Measurements from ENCODE around the gene CCDC150. TPM values are rescaled to one million over a fixed set of nuclear protein-coding genes. Genes with fewer than 3 reads are reported as not detected.

CCDC150 gene
- total RNA-seq, 1 donor from 2014 or later, result 69.4 TPM

DNA sequence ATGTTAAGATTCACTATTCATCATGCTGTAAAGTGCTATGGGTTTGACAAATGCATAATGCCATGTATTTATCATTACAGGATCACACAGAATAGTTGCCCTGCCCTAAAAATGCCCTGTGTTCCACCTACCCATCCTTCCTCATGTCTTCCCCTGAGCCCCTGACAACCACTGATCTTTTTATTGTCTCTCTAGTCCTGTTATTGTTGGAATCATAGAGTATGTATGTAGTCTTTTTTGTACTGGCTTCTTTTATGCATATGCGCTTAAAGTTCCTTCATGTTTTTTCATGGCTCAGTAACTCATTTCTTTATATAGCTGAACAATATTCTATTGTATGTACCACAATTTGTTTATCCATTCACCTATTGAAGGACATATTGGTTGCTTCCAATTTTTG lies 20.3 kb downstream of the CCDC150 start:
- Mint-ChIP-seq H3K27ac (no peak overlapping the region), H3K9me3 (no peaks in the 10 kb centered on the region), H3K36me3 (peaks cover 15% of the 10 kb centered on the region), H3K27me3 (ENCODE audit: insufficient read depth, low read depth) (no peaks in the 10 kb centered on the region), H3K4me1 (no peaks in the 10 kb centered on the region), H3K4me3 (no peak overlapping the region)
- H3K27ac ChIP-seq, result no peak overlapping the region
- peaks cover 17% of the 10 kb centered on the region for H3K79me2 ChIP-seq (ENCODE audit: low read depth)
- H3K36me3 ChIP-seq, result peaks cover 12% of the 10 kb centered on the region
- H3K4me1 ChIP-seq, result peaks cover 15% of the 10 kb centered on the region
- no peaks in the 10 kb centered on the region for H3K9me3 ChIP-seq (ENCODE audit: low read depth)
- TF ChIP-seq EZH2phosphoT487 (IDR thresholded peaks at IDR 0.05), result no peak
- no peak for TF ChIP-seq EZH2 (IDR thresholded peaks at IDR 0.05)
- TF ChIP-seq CTCF (IDR thresholded peaks at IDR 0.05), result no peak
- H4K20me1 ChIP-seq (ENCODE audit: low read depth), result no peaks in the 10 kb centered on the region
- no peak for DNase-seq (ENCODE audit: low spot score)
- H3K4me2 ChIP-seq, result no peak overlapping the region
- H3K27me3 ChIP-seq, result no peaks in the 10 kb centered on the region
- peaks cover 8% of the 10 kb centered on the region for H3F3A ChIP-seq (ENCODE audit: low read depth)
- H3K9ac ChIP-seq, result no peak overlapping the region
- H3K4me3 ChIP-seq, result no peak overlapping the region
- H2AFZ ChIP-seq (replicated peaks), result no peak overlapping the region

GRCh38 chr2:196660244-196660643 lies 20.7 kb downstream of the CCDC150 start:
- H3K4me1 ChIP-seq, result peaks cover 11% of the 10 kb centered on the region
- H3K27me3 ChIP-seq, result no peaks in the 10 kb centered on the region
- H3K36me3 ChIP-seq, result peaks cover 12% of the 10 kb centered on the region
- H3K36me3 Mint-ChIP-seq, result peaks cover 15% of the 10 kb centered on the region
- H2AFZ ChIP-seq (replicated peaks), result no peak overlapping the region
- no peaks in the 10 kb centered on the region for H3K9me3 Mint-ChIP-seq
- no peak overlapping the region for H3K4me2 ChIP-seq
- no peaks in the 10 kb centered on the region for H3K9me3 ChIP-seq (ENCODE audit: low read depth)
- H3F3A ChIP-seq (ENCODE audit: low read depth), result peaks cover 8% of the 10 kb centered on the region
- peaks cover 13% of the 10 kb centered on the region for H3K79me2 ChIP-seq (ENCODE audit: low read depth)
- H3K27me3 Mint-ChIP-seq (ENCODE audit: insufficient read depth, low read depth), result no peaks in the 10 kb centered on the region
- TF ChIP-seq CTCF (IDR thresholded peaks at IDR 0.05) (no peak), EZH2 (IDR thresholded peaks at IDR 0.05) (no peak), EZH2phosphoT487 (IDR thresholded peaks at IDR 0.05) (no peak)
- no peak overlapping the region for H3K4me3 ChIP-seq
- no peak for DNase-seq (ENCODE audit: low spot score)
- no peak overlapping the region for H3K27ac ChIP-seq
- H4K20me1 ChIP-seq (ENCODE audit: low read depth), result no peaks in the 10 kb centered on the region
- no peak overlapping the region for H3K27ac Mint-ChIP-seq
- no peaks in the 10 kb centered on the region for H3K4me1 Mint-ChIP-seq
- H3K9ac ChIP-seq, result no peak overlapping the region
- no peak overlapping the region for H3K4me3 Mint-ChIP-seq

GRCh38 chr2:196670342-196670741 lies 30.8 kb downstream of the CCDC150 start:
- Histone ChIP-seq H3K4me1 (no peaks in the 10 kb centered on the region), H3K9me3 (ENCODE audit: low read depth) (no peaks in the 10 kb centered on the region), H3K79me2 (ENCODE audit: low read depth) (no peaks in the 10 kb centered on the region), H3K4me3 (no peak overlapping the region), H3F3A (ENCODE audit: low read depth) (no peaks in the 10 kb centered on the region), H4K20me1 (ENCODE audit: low read depth) (no peaks in the 10 kb centered on the region), H3K9ac (no peak overlapping the region), H3K36me3 (peaks cover 4% of the 10 kb centered on the region), H3K27me3 (no peaks in the 10 kb centered on the region), H3K4me2 (no peak overlapping the region), H3K27ac (no peak overlapping the region), H2AFZ (replicated peaks) (no peak overlapping the region)
- H3K4me1 Mint-ChIP-seq, result no peaks in the 10 kb centered on the region
- H3K36me3 Mint-ChIP-seq, result peaks cover 16% of the 10 kb centered on the region
- no peak overlapping the region for H3K27ac Mint-ChIP-seq
- TF ChIP-seq CTCF (IDR thresholded peaks at IDR 0.05) (no peak), EZH2 (IDR thresholded peaks at IDR 0.05) (no peak), EZH2phosphoT487 (IDR thresholded peaks at IDR 0.05) (no peak)
- DNase-seq (ENCODE audit: low spot score), result no peak
- H3K27me3 Mint-ChIP-seq (ENCODE audit: insufficient read depth, low read depth), result no peaks in the 10 kb centered on the region
- H3K9me3 Mint-ChIP-seq, result no peaks in the 10 kb centered on the region
- H3K4me3 Mint-ChIP-seq, result no peak overlapping the region

Measured in neural progenitor cell (in vitro differentiated cells).